ENCODE results near the gene DVL1. TPM values are rescaled to one million over a fixed set of nuclear protein-coding genes. Genes with fewer than 3 reads are reported as not detected.

Gene DVL1
- total and polyA plus RNA-seq, 10 of the 15 experiments (the other 5 are each of a cell fraction or from before 2014, with no cell fraction given), result 0.10 to 31.1 (median 4.6) TPM

DNA sequence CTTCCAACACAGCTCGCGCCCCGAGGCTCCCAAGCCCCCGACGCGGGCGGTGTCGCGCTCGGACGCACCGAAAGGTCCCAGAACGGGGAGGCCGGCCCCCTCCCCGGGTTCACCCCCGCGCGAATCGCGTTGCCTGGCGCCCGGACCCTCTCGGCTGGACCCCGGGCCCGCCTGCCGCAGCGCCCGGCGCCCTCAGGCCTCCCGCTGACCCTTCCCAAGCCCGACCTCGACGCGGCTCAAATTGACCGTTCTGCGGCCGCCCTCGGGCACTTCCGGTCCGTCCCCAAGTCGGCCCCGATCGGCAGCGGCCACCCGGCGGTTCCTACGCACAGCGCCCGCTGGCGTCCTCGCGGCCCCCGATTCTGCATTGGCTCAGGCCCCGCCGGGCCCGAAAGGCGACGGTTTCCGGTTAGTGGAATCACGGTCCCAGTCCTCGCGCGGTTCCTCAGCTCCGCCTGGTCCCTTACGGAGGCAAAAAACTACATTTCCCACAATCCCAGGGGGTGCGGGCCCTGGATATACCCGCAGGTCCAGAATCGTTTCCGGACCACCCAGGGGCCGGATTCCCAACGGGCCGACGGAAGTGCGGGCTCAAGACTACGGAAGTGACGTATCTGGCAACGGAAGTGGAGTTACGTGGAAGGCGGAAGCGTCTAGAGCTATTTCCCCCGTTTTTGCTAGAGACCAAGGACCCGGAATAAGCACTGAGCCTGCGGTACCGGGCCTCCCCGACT, 25.9 kb upstream of the DVL1 start, which contains the start of gene AURKAIP1 (continued):
- TF ChIP-seq, protein P1, sequence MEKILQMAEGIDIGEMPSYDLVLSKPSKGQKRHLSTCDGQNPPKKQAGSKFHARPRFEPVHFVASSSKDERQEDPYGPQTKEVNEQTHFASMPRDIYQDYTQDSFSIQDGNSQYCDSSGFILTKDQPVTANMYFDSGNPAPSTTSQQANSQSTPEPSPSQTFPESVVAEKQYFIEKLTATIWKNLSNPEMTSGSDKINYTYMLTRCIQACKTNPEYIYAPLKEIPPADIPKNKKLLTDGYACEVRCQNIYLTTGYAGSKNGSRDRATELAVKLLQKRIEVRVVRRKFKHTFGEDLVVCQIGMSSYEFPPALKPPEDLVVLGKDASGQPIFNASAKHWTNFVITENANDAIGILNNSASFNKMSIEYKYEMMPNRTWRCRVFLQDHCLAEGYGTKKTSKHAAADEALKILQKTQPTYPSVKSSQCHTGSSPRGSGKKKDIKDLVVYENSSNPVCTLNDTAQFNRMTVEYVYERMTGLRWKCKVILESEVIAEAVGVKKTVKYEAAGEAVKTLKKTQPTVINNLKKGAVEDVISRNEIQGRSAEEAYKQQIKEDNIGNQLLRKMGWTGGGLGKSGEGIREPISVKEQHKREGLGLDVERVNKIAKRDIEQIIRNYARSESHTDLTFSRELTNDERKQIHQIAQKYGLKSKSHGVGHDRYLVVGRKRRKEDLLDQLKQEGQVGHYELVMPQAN (conservative IDR thresholded peaks at IDR 0.05), result peak; percentile 74
- TF ChIP-seq, protein P2, sequence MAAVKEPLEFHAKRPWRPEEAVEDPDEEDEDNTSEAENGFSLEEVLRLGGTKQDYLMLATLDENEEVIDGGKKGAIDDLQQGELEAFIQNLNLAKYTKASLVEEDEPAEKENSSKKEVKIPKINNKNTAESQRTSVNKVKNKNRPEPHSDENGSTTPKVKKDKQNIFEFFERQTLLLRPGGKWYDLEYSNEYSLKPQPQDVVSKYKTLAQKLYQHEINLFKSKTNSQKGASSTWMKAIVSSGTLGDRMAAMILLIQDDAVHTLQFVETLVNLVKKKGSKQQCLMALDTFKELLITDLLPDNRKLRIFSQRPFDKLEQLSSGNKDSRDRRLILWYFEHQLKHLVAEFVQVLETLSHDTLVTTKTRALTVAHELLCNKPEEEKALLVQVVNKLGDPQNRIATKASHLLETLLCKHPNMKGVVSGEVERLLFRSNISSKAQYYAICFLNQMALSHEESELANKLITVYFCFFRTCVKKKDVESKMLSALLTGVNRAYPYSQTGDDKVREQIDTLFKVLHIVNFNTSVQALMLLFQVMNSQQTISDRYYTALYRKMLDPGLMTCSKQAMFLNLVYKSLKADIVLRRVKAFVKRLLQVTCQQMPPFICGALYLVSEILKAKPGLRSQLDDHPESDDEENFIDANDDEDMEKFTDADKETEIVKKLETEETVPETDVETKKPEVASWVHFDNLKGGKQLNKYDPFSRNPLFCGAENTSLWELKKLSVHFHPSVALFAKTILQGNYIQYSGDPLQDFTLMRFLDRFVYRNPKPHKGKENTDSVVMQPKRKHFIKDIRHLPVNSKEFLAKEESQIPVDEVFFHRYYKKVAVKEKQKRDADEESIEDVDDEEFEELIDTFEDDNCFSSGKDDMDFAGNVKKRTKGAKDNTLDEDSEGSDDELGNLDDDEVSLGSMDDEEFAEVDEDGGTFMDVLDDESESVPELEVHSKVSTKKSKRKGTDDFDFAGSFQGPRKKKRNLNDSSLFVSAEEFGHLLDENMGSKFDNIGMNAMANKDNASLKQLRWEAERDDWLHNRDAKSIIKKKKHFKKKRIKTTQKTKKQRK (IDR thresholded peaks at IDR 0.05; ENCODE audit: low read depth, low read length), result no peak
- TF ChIP-seq POU2F2 (IDR thresholded peaks at IDR 0.05; ENCODE audit: borderline replicate concordance, low read depth, low read length) (peak; percentile 67; the same call in 2 of the 3 replicates), NFYA (IDR thresholded peaks at IDR 0.05; ENCODE audit: borderline replicate concordance, low read depth, low read length) (no peak), POLR2AphosphoS5 (IDR thresholded peaks at IDR 0.05; ENCODE audit: low read length) (peak; percentile 84), KAT2A (conservative IDR thresholded peaks at IDR 0.05; ENCODE audit: control insufficient read depth, low read depth, low read length) (no peak), SPI1 (IDR thresholded peaks at IDR 0.05; ENCODE audit: borderline replicate concordance, insufficient read depth, low read depth, low read length) (peak; percentile 71), NRF1 (conservative IDR thresholded peaks at IDR 0.05; ENCODE audit: low read depth, low read length) (no peak), NR2F1 (conservative IDR thresholded peaks at IDR 0.05) (peak; percentile 85), SIX5 (IDR thresholded peaks at IDR 0.05; ENCODE audit: low read depth, low read length, severe bottlenecking) (peak; percentile 94), YY1 (IDR thresholded peaks at IDR 0.05; ENCODE audit: low read depth, low read length) (peak; percentile 90), NR2C1 (IDR thresholded peaks at IDR 0.05) (peak; percentile 97), ZNF384 (IDR thresholded peaks at IDR 0.05; ENCODE audit: borderline replicate concordance, low read depth, low read length) (peak; percentile 38; the same call in 1 of the 2 replicates), TCF3 (IDR thresholded peaks at IDR 0.05; ENCODE audit: borderline replicate concordance, insufficient read depth, low read depth, low read length) (peak; percentile 78; the same call in 1 of the 2 replicates), ASH2L (IDR thresholded peaks at IDR 0.05; ENCODE audit: borderline replicate concordance, low read depth) (peak; percentile 98; the same call in 1 of the 2 replicates)
- TF ChIP-seq, protein P3, sequence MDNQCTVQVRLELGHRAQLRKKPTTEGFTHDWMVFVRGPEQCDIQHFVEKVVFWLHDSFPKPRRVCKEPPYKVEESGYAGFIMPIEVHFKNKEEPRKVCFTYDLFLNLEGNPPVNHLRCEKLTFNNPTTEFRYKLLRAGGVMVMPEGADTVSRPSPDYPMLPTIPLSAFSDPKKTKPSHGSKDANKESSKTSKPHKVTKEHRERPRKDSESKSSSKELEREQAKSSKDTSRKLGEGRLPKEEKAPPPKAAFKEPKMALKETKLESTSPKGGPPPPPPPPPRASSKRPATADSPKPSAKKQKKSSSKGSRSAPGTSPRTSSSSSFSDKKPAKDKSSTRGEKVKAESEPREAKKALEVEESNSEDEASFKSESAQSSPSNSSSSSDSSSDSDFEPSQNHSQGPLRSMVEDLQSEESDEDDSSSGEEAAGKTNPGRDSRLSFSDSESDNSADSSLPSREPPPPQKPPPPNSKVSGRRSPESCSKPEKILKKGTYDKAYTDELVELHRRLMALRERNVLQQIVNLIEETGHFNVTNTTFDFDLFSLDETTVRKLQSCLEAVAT (IDR thresholded peaks at IDR 0.05), result no peak
- TF ChIP-seq, protein P4, sequence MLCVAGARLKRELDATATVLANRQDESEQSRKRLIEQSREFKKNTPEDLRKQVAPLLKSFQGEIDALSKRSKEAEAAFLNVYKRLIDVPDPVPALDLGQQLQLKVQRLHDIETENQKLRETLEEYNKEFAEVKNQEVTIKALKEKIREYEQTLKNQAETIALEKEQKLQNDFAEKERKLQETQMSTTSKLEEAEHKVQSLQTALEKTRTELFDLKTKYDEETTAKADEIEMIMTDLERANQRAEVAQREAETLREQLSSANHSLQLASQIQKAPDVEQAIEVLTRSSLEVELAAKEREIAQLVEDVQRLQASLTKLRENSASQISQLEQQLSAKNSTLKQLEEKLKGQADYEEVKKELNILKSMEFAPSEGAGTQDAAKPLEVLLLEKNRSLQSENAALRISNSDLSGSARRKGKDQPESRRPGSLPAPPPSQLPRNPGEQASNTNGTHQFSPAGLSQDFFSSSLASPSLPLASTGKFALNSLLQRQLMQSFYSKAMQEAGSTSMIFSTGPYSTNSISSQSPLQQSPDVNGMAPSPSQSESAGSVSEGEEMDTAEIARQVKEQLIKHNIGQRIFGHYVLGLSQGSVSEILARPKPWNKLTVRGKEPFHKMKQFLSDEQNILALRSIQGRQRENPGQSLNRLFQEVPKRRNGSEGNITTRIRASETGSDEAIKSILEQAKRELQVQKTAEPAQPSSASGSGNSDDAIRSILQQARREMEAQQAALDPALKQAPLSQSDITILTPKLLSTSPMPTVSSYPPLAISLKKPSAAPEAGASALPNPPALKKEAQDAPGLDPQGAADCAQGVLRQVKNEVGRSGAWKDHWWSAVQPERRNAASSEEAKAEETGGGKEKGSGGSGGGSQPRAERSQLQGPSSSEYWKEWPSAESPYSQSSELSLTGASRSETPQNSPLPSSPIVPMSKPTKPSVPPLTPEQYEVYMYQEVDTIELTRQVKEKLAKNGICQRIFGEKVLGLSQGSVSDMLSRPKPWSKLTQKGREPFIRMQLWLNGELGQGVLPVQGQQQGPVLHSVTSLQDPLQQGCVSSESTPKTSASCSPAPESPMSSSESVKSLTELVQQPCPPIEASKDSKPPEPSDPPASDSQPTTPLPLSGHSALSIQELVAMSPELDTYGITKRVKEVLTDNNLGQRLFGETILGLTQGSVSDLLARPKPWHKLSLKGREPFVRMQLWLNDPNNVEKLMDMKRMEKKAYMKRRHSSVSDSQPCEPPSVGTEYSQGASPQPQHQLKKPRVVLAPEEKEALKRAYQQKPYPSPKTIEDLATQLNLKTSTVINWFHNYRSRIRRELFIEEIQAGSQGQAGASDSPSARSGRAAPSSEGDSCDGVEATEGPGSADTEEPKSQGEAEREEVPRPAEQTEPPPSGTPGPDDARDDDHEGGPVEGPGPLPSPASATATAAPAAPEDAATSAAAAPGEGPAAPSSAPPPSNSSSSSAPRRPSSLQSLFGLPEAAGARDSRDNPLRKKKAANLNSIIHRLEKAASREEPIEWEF (IDR thresholded peaks at IDR 0.05; ENCODE audit: insufficient replicate concordance, low read depth, low read length), result no peak
